ENCODE results near the gene EAPP. TPM values are rescaled to one million over a fixed set of nuclear protein-coding genes. Genes with fewer than 3 reads are reported as not detected.
"Not testable (repeated sequence)": the region's sequence is repeated elsewhere in the genome, so short reads cannot be mapped to it uniquely, and the experiment has no call there.

EAPP gene
- total RNA-seq, 2 donors from 2014 or later = 15.4 to 21.4 TPM

DNA sequence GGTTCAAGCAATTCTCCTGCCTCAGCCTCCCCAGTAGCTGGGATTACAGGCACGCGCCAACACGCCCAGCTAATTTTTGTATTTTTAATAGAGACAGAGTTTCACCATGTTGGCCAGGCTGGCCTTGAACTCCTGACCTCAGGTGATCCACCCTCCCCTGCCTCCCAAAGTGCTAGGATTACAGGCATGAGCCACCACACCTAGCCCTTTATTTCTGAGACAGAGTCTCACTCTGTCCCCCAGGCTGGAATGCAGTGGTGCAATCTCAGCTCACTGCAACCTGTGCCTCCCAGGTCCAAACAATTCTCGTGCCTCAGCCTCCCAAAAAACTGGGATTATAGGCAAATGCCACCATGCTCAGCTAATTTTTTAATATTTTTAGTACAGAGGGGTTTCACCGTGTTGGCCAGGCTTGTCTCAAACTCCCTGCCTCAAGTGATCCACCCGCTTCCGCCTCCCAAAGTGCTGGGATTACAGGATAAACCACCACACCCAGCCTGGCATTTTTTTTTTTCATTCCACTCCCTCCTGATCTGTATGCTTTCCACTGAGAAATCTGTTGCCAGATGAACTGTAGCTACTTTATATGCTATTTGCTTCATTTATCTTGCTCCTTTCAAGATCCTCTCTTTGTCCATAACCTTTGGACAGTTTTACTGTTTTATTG, 19.1 kb downstream of the EAPP start:
- peaks cover 32% of the 10 kb centered on the region for H3K36me3 Mint-ChIP-seq
- not testable (repeated sequence) for ATAC-seq; H3K27me3 Mint-ChIP-seq; H3K4me3 Mint-ChIP-seq; H3K9me3 Mint-ChIP-seq; DNase-seq (ENCODE audit: low spot score); H3K27ac Mint-ChIP-seq; H3K4me1 Mint-ChIP-seq (ENCODE audit: low read depth in 2 of 2)

DNA sequence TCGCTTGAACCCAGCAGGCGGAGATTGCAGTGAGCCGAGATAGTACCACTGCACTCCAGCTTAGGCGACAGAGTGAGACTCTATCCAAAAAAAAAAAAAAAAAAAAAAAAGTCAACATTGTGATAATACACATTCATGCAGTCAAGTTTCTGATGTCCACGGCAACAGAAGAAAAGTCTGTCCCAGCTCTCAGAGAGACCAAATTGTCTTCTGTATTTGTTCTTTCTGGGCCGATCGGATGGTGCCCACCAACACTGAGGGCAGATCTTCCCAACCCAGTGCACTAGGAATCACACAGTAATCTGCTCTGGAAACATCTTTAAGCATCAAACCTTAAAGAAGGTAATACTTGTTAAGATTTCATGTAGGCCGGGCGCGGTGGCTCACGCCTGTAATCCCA, 31.6 kb downstream of the EAPP start:
- Mint-ChIP-seq H3K27me3 (no peaks in the 10 kb centered on the region), H3K36me3 (no peaks in the 10 kb centered on the region), H3K4me3 (no peak overlapping the region), H3K9me3 (no peaks in the 10 kb centered on the region), H3K4me1 (ENCODE audit: low read depth in 2 of 2) (no peaks in the 10 kb centered on the region), H3K27ac (no peak overlapping the region)
- no peak for ATAC-seq
- DNase-seq (ENCODE audit: low spot score) = no peak

DNA sequence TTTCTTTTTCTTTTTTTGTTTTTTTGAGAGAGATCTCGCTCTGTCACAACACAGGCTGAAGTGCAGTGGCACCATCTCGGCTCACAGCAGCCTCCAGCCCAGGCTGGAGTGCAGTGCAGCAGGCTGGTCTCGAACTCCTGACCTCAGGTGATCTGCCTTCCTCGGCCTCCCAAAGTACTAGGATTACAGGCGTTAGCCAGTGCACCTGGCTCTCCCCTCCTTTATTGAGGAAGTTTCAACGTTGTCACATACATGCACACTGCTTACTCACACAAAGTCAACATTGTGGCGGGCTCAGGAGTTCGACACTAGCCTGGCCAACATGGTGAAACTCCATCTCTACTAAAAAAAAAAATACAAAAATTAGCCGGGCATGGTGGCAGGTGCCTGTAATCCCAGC, 32.0 kb downstream of the EAPP start:
- Mint-ChIP-seq H3K36me3 (no peaks in the 10 kb centered on the region), H3K4me1 (ENCODE audit: low read depth in 2 of 2) (no peaks in the 10 kb centered on the region), H3K9me3 (no peaks in the 10 kb centered on the region), H3K27me3 (no peaks in the 10 kb centered on the region), H3K4me3 (no peak overlapping the region), H3K27ac (no peak overlapping the region)
- no peak for ATAC-seq
- no peak for DNase-seq (ENCODE audit: low spot score)

DNA sequence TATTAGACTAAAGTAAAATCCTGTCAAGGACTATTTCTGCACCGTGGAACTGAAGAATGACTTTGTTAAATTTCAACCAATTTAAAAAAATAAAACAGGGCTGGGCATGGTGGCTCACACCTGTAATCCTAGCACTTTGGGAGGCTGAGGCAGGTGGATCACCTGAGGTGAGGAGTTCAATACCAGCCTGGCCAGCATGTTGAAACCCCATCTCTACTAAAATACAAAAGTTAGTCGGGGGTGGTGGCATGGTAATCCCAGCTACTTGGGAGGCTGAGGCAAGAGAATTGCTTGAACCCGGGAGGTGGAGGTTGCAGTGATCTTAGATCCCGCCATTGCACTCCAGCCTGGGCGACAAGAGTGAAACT, 34.4 kb downstream of the EAPP start:
- H3K4me1 Mint-ChIP-seq (ENCODE audit: low read depth in 2 of 2); H3K4me3 Mint-ChIP-seq; H3K27me3 Mint-ChIP-seq; H3K36me3 Mint-ChIP-seq; H3K27ac Mint-ChIP-seq; ATAC-seq; H3K9me3 Mint-ChIP-seq; DNase-seq (ENCODE audit: low spot score): not testable (repeated sequence)

DNA sequence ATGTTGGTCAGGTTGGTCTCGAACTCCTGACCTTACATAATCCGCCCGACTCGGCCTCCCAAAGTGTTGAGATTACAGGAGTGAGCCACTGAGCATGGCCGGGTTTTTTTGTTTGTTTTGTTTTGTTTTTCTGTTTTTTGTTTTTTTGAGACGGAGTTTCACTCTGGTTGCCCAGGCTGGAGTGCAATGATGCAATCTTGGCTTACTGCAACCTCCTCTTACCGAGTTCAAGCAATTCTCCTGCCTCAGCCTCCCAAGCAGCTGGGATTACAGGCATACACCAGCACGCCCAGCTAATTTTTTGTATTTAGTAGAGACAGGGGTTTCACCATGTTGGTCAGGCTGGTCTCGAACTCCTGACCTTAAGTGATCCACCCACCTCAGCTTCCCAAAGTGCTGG, 35.5 kb downstream of the EAPP start:
- H3K4me1 Mint-ChIP-seq (ENCODE audit: low read depth in 2 of 2); H3K4me3 Mint-ChIP-seq; H3K27ac Mint-ChIP-seq; H3K9me3 Mint-ChIP-seq; H3K36me3 Mint-ChIP-seq; H3K27me3 Mint-ChIP-seq; DNase-seq (ENCODE audit: low spot score); ATAC-seq: not testable (repeated sequence)

DNA sequence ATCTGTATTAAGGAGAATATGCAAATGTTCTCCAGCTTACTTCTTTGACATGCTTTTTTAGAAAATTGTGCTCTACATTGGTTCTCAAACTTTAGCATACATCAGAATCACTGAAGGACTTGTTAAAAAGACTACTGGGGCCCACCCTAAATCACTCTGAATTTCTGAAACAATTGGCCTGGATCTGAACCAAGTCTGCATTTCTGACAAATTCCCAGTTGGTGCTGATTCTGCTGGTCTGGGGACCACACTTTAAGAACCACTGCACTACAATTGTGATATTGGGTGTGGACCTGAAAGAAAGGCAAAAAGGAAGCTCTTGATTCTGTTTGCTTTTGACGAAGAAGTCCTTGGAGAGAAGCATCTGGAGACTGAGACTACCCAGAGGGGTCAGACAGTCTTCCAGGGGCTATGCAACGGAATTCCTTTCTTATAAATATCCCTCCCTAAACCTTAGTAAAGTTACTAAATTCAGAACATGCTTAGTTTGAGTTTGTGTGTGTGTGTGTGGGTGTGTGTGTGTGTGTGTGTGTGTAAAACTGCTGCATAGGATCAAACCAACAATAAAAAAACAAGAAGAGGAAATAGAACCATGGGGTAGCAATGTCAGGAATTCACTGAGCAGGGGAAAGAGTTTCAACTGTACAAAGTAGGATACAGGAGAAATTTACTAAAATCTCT, 36.8 kb downstream of the EAPP start:
- no peaks in the 10 kb centered on the region for H3K27me3 Mint-ChIP-seq
- H3K36me3 Mint-ChIP-seq = no peaks in the 10 kb centered on the region
- no peaks in the 10 kb centered on the region for H3K9me3 Mint-ChIP-seq
- H3K4me3 Mint-ChIP-seq = no peak overlapping the region
- no peak overlapping the region for H3K27ac Mint-ChIP-seq
- DNase-seq (ENCODE audit: low spot score) (no peak), ATAC-seq (no peak)
- H3K4me1 Mint-ChIP-seq (ENCODE audit: low read depth in 2 of 2) = no peaks in the 10 kb centered on the region

DNA sequence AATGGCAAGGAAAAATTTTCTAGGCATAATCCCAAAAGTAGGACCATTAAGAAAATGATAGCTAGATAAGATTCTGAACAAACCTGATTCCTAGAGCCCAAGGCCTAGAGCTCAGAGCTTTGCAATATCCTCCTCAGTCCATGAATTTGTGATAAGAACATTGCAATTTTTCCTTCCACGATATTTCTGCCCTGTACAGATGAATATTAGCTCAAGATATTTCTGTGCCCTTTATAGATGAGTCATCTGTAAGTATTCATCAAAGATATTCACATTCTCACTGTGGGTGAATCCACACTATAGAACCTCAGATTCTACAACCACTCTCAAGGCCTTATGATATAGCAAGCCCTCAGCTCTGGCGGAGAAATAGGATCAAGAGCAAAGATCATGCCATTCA, 37.5 kb downstream of the EAPP start:
- Mint-ChIP-seq H3K9me3 (no peaks in the 10 kb centered on the region), H3K27ac (no peak overlapping the region), H3K4me3 (no peak overlapping the region), H3K4me1 (ENCODE audit: low read depth in 2 of 2) (no peaks in the 10 kb centered on the region), H3K36me3 (no peaks in the 10 kb centered on the region), H3K27me3 (no peaks in the 10 kb centered on the region)
- no peak for ATAC-seq
- no peak for DNase-seq (ENCODE audit: low spot score)

DNA sequence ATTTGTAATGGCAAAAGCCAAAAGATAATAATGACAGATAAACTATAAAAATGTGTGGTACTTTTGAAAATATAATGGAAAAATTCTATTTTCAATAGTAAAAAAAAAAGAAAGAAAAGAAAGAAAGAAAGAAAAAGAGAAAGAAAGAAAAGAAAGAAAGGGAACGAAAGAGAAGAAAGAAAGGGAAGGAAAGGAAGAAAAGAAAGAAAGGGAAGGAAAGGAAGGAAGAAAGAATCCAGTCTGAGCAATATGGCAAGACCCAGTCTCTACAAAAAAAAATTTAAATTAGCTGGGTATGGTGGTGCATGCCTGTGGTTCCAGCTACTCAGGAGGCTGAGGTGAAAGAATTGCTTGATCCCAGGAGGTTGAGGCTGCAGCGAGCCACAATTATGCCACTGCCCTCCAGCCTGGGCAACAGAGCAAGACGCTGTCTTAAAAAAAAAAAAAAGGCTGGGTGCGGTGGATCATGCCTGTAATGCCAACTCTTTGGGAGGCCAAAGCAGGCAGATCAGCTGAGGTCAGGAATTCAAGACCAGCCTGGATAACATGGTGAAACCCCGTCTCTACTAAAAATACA, 38.4 kb downstream of the EAPP start:
- Mint-ChIP-seq H3K4me3 (no peak overlapping the region), H3K9me3 (no peaks in the 10 kb centered on the region), H3K4me1 (ENCODE audit: low read depth in 2 of 2) (no peaks in the 10 kb centered on the region), H3K27ac (no peak overlapping the region), H3K27me3 (no peaks in the 10 kb centered on the region), H3K36me3 (no peaks in the 10 kb centered on the region)
- DNase-seq (ENCODE audit: low spot score) (no peak), ATAC-seq (no peak)

DNA sequence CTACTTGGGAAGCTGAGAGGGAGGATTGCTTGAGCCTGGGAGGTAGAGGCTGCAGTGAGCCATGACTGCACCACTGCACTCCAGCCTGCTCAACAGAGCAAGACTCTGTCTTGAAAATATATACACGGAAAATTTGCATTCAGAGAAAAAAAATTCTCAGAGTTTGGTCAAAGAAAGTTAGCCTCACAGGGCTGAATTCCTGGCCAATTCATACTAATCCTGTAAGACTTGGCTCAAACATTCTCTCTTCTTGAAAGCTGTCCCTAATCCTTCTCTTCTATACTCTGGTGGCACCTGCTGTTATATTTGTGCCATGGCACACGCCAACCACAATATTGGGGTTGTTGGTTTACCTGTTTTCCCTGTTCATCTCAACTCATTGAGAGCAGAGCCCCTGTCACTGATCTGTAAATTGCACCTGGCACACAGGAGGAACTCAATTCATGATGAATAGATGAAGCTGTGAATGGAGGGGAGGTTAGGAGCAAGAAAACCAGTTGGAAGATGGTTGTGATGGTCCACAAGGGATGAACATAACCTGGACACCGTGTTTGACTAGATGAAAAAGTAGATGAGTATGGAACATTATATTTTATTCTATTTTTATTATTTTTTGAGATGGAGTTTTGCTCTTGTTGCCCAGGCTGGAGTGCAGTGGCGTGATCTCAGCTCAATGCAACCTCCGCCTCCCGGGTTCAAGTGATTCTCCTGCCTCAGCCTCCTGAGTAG, 40.7 kb downstream of the EAPP start:
- Mint-ChIP-seq H3K36me3 (no peaks in the 10 kb centered on the region), H3K9me3 (no peaks in the 10 kb centered on the region), H3K4me1 (ENCODE audit: low read depth in 2 of 2) (no peaks in the 10 kb centered on the region), H3K27me3 (no peaks in the 10 kb centered on the region), H3K4me3 (no peak overlapping the region), H3K27ac (no peak overlapping the region)
- ATAC-seq (no peak), DNase-seq (ENCODE audit: low spot score) (no peak)

DNA sequence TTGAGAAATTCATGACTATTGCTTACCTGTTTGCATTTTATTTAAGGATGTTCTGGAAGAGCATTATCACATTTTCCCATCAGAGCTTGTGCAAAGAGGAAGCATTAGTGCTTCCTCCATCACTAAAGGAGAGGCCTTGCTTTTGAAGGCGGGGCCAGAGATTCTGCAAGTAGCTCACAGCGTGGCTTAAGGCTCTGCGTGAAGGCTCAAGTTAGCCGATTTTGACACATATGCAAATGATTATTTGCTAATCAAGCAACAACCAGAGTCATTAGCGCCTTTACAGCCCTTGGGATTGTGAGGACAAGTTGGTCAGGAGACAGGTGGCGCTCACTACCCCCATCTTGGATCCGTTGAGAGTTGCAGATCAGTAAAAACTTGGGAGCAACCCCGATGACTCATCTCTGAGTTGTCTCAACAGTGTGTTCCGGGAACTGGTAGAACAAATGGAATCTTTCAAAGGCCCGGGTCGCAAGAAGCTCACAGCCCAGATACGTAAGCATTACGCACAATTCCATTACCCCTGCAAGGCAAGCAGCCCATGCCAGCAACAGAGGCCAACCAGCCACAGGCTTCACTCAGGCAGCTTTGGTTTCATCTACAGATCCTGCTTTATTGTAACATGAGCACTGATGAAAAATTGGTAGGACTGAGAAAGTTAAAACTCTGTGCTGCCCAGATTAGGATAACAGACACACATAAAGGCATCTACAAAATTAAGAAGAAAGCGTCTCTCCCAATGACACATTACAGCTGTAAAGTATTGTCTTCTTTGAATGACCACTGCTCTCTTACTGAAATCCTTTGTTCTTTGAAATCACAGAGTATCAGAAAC, 42.6 kb downstream of the EAPP start:
- Mint-ChIP-seq H3K4me3 (no peak overlapping the region), H3K4me1 (ENCODE audit: low read depth in 2 of 2) (no peaks in the 10 kb centered on the region), H3K27me3 (no peaks in the 10 kb centered on the region), H3K9me3 (no peaks in the 10 kb centered on the region), H3K27ac (no peak overlapping the region), H3K36me3 (no peaks in the 10 kb centered on the region)
- ATAC-seq = no peak
- no peak for DNase-seq (ENCODE audit: low spot score)

DNA sequence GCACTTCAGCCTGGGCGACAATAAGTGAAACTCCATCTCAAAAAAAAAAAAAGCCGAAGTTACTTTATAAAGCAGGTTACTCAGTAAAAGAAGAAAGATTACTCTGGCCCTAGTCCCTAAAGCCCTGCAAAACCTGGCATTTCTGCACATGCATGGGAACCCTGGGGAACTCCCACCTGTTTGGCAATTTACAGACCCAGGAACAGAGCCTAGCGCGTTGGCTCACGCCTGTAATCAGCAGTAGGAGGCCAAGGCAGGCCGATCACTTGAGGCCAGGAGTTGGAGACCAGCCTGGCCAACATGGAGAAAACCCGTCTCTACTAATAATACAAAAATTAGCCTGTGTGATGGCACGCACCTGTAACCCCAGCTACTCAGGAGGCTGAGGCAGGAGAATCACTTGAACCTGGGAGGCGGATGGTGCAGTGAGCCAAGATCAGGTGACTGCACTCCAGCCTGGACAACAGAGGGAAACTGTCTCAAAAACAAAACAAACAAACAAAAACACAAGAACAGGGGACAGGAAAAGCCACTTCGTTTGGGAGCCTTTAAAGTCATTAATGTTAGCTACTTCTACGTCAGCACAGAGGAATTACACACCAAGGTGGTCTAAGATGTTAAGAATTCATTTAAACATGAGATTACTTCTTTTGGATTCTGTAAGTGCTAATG, 43.4 kb downstream of the EAPP start:
- DNase-seq (ENCODE audit: low spot score) (no peak), ATAC-seq (no peak)
- Mint-ChIP-seq H3K9me3 (no peaks in the 10 kb centered on the region), H3K4me1 (ENCODE audit: low read depth in 2 of 2) (no peaks in the 10 kb centered on the region), H3K36me3 (no peaks in the 10 kb centered on the region), H3K27ac (no peak overlapping the region), H3K27me3 (no peaks in the 10 kb centered on the region), H3K4me3 (no peak overlapping the region)

DNA sequence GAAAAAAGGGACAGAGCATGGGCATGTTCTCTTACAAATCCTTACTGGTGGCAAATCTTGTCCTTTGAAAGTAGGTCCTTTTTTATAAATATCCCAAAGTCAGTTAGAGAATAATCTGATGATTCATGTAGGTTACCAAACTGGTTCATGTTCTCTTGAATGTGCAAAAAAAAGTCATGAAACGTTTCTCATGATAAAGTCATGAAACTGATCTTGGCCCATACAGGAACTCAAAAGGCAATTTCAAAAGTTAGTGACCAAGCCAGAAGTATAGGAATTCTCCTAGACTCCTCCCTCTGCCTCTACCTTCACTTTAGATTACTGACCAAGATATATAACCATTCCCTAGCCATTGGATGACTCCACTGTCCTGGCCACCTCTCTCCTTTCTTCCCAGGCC, 50.2 kb downstream of the EAPP start:
- H3K4me1 Mint-ChIP-seq (ENCODE audit: low read depth in 2 of 2) = no peaks in the 10 kb centered on the region
- H3K9me3 Mint-ChIP-seq = no peaks in the 10 kb centered on the region
- DNase-seq (ENCODE audit: low spot score) (no peak), ATAC-seq (no peak)
- H3K27ac Mint-ChIP-seq = no peak overlapping the region
- H3K4me3 Mint-ChIP-seq = no peak overlapping the region
- no peaks in the 10 kb centered on the region for H3K27me3 Mint-ChIP-seq
- no peaks in the 10 kb centered on the region for H3K36me3 Mint-ChIP-seq

DNA sequence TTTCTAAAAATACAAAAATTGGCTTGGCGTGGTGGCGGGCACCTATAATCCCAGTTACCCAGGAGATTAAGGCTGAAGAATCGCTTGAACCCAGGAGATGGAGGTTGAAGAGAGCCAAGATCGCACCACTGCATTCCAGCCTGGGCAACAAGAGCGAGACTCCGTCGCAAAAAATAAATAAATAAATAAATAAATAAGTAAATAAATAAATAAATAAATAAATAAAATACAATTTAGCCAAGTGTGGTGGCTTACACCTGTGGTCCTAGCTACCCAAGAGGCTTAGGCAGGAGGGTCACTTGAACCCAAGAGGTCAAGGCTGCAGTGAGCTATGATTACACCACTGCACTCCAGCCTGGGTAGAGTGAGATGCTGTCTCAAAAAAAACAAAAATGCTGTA, 51.0 kb downstream of the EAPP start:
- no peak for DNase-seq (ENCODE audit: low spot score)
- Mint-ChIP-seq H3K36me3 (no peaks in the 10 kb centered on the region), H3K27ac (no peak overlapping the region), H3K4me3 (no peak overlapping the region), H3K4me1 (ENCODE audit: low read depth in 2 of 2) (no peaks in the 10 kb centered on the region), H3K9me3 (no peaks in the 10 kb centered on the region), H3K27me3 (no peaks in the 10 kb centered on the region)
- ATAC-seq = no peak

Measured in natural killer cell treated with Interleukin-12 subunit alpha and Interleukin-12 subunit beta and Interleukin-15 and Interleukin-18, amount 100 ng/mL, for 72 hours (primary cell).